ENCODE results near the gene FOXA1.

DNA sequence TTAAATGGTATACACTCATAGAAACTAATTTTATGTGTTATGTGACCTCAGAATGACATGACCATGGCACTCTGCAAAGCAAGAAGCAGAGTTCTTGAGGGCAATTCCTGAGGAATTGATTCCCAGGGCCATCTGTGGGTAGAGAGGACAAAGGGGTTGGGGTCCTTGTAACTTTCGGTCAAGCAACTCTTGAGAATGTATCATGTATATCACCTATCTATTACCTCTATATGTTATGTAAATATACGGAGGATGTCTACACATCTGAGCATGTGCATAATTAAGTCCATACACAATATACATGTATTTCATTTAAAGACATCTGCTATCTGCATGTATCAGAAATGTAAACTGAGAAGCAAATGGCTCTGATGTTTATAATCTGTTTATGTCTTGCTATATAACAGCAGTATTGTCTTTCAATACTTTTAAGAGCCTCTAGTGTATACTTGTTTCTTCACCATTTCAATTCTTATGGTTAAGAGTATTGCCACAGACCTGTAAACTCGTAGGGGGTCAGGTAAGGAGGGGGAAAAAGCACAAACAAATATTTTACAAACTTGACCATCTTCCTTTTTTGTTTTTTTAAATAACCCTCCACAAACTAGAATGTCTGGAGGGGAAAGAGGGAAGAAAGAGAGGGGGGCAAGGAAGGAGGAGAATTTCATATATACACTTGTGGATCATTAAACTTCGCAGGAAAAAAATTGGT, 4.5 kb downstream of the FOXA1 start:
- TF ChIP-seq CTCF (conservative IDR thresholded peaks at IDR 0.05; ENCODE audit: low read depth, low read length) (no peak), EZH2phosphoT487 (IDR thresholded peaks at IDR 0.05; ENCODE audit: borderline replicate concordance, low read length) (no peak)
